GM19397 (cell line): ENCODE results near the gene C1QTNF6.

Source experiments
- ATAC-seq: cut with Tn5 transposase; IDR thresholded peaks from one replicate; pipeline ENCODE4 v1.9.1; 2021; ENCODE audit warnings: mild to moderate bottlenecking, moderate library complexity; ENCODE audit not compliant: unreplicated experiment

C1QTNF6 gene

GRCh38 chr22:37224757-37225420 lies 36.8 kb upstream of the C1QTNF6 start:
- no peak for ATAC-seq

GRCh38 chr22:37223965-37224551 lies 36.0 kb upstream of the C1QTNF6 start:
- ATAC-seq, result no peak

- ATAC-seq, result no peak
Measured at GRCh38 chr22:37222440-37222971, 34.5 kb upstream of the C1QTNF6 start.

- no peak for ATAC-seq
Measured at GRCh38 chr22:37221424-37222333, 33.6 kb upstream of the C1QTNF6 start.

- no peak for ATAC-seq
Measured at GRCh38 chr22:37220543-37220981, 32.5 kb upstream of the C1QTNF6 start.

GRCh38 chr22:37219533-37219932 lies 31.5 kb upstream of the C1QTNF6 start:
- ATAC-seq, result no peak

- ATAC-seq, result peak; percentile 78
Measured at GRCh38 chr22:37218771-37219411, 30.8 kb upstream of the C1QTNF6 start.

GRCh38 chr22:37218399-37218770 lies 30.3 kb upstream of the C1QTNF6 start:
- ATAC-seq, result peak; percentile 18

- no peak for ATAC-seq
Measured at GRCh38 chr22:37215890-37216289, 27.8 kb upstream of the C1QTNF6 start.

- no peak for ATAC-seq
Measured at GRCh38 chr22:37214731-37215030, 26.6 kb upstream of the C1QTNF6 start.

GRCh38 chr22:37213941-37214730 lies 26.1 kb upstream of the C1QTNF6 start:
- no peak for ATAC-seq

- ATAC-seq, result no peak
Measured at GRCh38 chr22:37213218-37213855, 25.3 kb upstream of the C1QTNF6 start.

GRCh38 chr22:37212174-37212906 lies 24.3 kb upstream of the C1QTNF6 start, which contains the start of gene SSTR3:
TSS of gene SSTR3 (minus strand) at chr22:37212477. CDS start at chr22:37207803, 4,674 bp downstream.
- ATAC-seq, result no peak

- no peak for ATAC-seq
Measured at GRCh38 chr22:37211866-37212173, 23.8 kb upstream of the C1QTNF6 start.

- no peak for ATAC-seq
Measured at GRCh38 chr22:37211075-37211865, 23.2 kb upstream of the C1QTNF6 start.

- ATAC-seq, result no peak
Measured at GRCh38 chr22:37210041-37210803, 22.2 kb upstream of the C1QTNF6 start.

GRCh38 chr22:37209140-37209845 lies 21.2 kb upstream of the C1QTNF6 start:
- no peak for ATAC-seq
